SK-N-DZ (cell line): ENCODE measurements around the gene WWOX.

Source experiments
- DNase-seq: peaks from one replicate; pipeline ENCODE4 v3.0.0-alpha.2; 2015; ENCODE audit warnings: low spot score

Gene WWOX

GRCh38 chr16:78433116-78433515 is 333.7 kb downstream of the WWOX start:
- DNase-seq, result no peak

DNA sequence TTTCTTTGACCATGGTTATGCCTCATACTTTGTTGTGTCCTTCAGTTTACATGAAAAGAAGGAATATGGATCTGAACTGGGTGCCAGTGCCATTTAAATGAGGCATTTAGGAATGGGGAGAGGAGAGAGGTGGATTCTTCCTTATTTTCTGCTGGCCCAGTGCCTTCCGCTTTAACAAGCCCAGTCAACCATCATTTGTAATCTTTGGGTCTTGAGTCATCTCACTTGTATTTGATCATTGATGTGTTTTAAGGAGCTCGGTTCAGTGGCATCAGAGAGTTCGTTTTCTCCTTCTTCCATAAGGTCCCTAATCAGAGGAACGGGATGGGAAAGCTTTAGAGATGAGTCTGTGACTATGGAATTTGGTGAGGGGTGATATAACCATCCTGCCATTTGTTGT is 334.9 kb downstream of the WWOX start:
- no peak for DNase-seq

DNA sequence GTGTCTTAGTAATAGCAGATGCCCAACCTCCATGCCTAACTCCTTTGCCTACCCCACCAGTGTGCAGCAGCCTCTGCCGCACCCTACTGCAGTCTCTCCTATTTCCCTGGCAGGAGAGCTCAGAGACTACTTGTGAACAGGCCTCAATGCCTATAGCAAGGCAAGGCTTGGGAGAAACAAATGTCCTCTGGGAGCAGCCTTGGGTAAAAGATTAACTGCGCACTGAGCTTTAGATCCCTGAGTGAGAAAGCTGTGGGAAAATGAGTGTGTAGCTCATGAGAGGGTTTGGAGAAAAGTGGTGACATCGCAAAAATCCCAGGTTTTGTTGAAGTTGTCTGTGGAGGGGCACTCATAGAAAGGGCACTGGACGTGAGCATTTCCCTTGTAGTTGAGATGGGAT is 335.8 kb downstream of the WWOX start:
- no peak for DNase-seq

GRCh38 chr16:78436023-78436422 is 336.6 kb downstream of the WWOX start:
- DNase-seq, result no peak

DNA sequence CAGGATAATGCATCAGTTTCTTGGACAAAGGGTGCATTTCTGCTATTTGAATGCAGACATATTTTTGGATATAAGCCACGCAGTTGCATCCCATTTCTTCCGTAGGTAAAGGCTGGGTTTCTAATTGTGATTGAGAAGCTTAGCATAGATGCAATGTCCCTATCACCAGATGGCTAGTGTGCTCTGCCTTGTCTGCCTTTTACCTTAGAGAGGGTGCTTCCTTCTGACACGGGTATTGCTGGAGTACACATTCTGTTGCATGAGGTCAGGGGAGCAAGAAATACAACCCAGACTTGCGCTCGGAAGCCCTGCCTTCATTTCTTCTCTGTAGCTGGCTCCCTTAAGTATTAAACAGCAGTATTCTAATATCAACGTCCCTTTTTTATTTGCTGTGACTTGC is 337.4 kb downstream of the WWOX start:
- no peak for DNase-seq

DNA sequence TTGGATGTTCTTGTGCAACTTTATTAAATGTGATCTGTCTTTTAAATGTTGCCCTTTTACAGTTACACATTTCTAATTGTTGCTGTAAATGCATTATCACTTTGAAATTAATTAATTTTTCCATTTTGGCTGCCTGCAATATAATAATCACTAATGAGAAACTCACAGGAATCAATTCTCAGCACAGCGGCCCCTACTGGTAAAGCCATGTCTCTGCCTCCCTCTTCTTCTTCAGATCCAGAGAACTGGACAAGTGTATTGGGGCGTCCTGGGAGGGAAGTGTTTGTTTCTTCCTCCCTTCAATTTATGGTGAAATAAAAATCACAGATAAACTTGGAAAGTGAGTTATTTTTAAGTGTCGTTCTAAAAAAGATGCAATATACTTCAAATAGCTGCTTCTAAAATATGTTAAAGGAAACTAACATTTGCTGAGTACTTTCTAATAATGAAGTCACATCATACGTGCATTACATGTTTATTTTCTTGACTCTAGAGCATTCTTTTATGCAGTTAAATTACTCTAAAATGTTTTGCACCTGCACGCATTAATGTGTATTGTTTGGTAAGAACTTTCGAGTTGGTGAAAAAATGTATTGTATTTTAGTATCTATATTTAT is 338.0 kb downstream of the WWOX start:
- DNase-seq, result no peak

DNA sequence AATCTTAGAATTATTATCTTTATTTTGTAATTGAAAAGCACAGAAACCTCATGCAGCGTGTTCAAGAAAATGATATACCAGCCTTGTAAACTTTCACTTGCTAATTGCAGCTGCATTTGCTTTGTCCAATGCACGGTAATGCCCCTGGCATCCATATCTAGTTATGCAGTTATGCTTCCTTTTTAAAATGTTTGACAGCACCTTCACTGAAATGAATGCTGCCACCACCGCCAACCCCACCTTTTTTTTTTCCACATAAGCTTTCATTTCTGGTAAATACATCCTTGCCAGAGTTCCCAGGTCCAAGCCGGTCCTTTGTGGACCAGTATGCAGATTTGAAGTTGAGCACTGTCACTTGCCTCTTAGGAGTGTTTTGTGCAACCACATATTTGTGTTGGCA is 338.8 kb downstream of the WWOX start:
- no peak for DNase-seq

GRCh38 chr16:78438632-78439031 is 339.2 kb downstream of the WWOX start:
- no peak for DNase-seq

DNA sequence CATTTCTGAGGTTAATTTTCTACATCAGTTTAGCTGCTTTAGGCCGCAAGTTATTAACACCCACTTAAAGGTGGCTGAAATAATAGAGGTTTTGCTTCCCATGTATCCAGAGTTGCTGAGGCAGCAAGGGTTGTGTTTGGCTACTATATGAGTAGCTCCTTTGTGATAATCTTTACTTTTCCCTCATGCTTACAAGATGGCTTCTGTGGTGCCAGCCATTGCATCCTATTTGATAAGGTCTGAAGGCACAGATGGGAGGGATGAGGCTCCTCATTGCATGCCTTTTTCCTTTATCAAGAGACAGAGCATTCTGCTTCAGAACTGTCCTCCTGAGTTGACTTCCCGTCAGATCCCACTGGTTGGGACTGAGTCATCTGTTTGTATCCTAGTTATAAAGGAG is 340.2 kb downstream of the WWOX start:
- DNase-seq, result no peak

- DNase-seq, result no peak
Measured at GRCh38 chr16:78441298-78441697, 341.8 kb downstream of the WWOX start.

DNA sequence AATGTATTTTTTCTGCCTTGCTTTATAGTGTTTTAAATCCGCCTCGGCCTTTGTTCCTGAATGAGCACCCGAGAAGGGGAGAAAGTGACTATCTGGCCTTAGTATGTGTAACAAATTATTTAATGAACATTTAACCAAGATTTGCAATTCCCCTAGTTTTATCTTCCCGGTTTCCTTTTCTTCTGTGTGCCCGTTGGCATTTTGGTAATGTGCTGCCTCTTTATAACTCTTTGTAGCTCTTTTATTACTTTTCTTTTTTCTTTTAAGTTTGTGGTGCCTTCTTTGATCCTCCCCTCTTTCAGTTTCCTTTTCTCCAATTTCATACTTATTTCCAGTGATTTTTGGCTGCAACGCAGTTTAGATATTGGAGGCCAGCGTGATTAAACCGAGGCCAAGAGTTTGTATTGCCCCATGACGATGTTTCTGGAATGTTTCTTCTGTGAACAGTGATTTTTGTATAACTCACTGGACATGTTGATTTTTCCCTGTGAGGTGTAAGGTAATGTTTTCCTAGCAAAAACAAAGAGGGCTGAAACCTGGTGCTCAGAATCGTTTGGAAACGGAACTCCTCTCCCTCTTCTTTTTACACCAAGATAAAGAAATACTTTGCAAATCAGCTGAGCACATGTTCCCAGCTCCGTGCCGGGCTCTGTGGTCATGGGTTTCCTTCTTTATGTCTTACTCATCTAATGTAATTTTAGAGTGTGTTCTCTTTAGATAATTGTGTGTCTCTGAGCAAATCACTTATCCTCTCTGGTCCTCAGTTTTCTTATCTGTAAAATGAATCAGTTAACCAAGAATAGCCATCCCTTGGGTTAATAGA is 344.3 kb downstream of the WWOX start:
- no peak for DNase-seq

DNA sequence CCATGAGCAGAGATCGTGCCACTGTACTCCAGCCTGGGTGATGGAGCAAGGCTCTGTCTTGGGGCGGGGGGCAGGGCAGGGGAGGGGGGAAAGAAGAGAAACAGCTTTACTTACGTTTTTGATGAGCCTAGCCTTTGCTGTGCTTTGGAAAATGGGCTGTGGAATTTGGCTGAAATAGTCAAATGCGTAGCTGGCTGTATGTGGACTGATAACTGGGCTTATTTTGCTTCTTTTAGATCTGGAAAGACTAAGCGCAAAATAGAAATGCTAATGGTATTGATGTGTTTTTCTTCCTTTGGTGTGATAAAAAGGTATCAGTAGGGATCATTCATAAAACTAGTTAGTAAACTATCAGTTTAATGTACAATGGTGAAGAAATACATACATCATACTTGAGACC is 346.4 kb downstream of the WWOX start:
- DNase-seq, result no peak

DNA sequence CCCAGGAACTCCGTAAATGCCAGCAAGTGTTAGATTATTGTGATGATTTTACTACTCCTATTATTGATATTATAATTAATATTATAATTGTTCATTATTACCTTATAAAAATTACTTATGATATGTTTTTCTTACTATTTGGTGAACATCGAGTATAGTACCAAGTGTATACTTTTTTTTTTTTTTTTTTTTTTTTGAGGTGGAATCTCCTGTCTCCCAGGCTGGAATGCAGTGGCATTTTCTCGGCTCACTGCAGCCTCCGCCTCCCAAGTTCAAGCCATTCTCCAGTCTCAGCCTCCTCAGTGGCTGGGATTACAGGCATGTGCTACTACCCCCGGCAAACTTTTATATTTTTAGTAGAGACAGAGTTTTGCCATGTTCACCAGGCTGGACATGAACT is 347.0 kb downstream of the WWOX start:
- no peak for DNase-seq

DNA sequence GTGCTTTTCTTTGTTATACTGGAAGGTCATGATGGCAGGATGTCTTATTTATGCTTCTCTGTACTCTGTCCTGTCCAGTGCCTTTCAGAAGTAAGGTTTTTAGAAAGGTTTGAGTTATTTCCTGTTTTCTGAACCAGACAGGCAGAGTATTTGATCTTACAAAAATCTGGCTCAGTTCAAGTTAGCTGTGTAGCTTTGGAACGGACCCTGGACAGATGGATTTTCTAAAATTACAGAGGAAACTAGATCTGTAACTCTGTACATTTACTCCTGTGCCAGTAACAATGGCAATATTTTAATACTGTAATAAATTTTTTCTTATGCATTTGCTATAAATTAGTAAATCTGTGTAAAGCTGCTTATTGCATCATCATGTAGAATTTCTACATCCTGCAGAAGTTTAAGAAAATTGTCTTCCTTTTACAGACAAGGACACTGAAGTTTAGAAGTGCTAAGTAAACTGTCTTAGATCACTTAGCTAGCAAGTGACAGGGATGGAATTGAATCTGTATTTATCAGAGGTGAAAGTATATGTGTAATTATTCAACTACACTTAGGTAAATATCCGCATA is 347.6 kb downstream of the WWOX start:
- DNase-seq, result no peak

GRCh38 chr16:78448658-78449271 is 349.3 kb downstream of the WWOX start:
- no peak for DNase-seq

- DNase-seq, result no peak
Measured at GRCh38 chr16:78450255-78450654, 350.8 kb downstream of the WWOX start.

GRCh38 chr16:78452025-78452555 is 352.6 kb downstream of the WWOX start:
- DNase-seq, result peak; percentile 23

DNA sequence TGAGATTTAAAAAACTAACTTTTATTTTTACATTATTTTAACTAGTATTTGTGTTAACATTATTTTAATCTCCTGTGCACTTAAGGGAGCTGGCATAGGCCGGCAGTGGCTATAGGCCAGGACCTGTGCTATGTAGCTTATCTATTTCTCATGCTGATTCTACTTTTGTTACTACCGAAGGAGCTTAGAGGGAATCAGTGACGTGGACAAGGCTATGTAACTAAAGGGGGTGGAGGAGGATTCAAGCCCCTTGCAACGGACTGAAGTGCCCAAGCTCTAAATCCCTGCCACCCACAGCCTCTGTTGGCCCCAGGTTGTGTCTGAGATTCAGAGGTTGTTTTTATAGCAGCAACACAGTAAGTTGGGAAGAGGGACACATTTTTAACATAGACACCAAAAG is 356.4 kb downstream of the WWOX start:
- no peak for DNase-seq

DNA sequence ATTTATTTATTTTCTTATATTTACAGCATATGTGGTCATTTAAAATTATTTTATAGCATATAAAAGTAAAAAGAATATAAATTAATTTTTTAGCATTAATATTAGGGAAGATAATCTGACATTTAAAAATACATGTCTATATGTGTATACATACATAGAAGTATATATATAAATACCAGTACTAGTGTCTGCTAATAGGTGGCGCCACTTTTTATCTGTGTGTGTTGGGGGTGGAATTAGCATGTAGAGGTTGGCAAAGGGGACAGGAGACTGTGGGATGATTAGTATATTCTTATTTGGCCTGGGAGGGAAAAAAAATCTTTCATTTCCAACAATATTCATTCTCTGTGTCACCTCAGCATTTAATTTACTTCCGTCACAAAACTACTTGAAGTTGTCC is 359.1 kb downstream of the WWOX start:
- DNase-seq, result no peak

DNA sequence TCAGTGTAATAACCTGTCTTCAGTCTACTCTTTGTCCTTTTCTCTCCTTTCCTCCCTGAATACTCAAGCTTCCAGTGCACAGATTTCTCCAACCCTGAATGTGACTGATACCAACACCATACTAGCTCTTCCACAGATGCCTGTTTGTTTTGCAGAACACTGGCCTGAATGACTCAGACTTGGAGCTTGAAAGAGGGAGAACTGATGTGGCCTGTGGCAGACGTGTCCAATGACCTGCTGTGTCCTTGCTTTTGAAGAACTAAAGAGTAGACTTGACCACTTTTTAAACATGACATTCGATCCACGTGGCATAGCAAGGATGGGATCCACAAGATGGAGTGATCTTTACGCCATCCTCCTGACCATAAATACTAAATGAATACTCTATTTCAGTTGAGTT is 361.0 kb downstream of the WWOX start:
- DNase-seq, result no peak

GRCh38 chr16:78461087-78461486 is 361.6 kb downstream of the WWOX start:
- DNase-seq, result no peak

- no peak for DNase-seq
Measured at GRCh38 chr16:78461496-78462287, 362.2 kb downstream of the WWOX start.
